HEK293T (cell line): ENCODE data around the gene RCOR2.

Experiments used
- CTCF ChIA-PET: fragments of 350-600 bp; formaldehyde crosslinking; extraction: SDS; loops from one replicate; lab custom pipeline; 2021; ENCODE audit warnings: antibody characterized with exemption, inconsistent platforms; lab: Yijun Ruan, JAX
- POLR2A ChIA-PET: fragments of 350-600 bp; formaldehyde crosslinking; extraction: SDS; loops from one replicate; lab custom pipeline; 2020; ENCODE audit warnings: antibody characterized with exemption, inconsistent platforms; lab: Yijun Ruan, JAX
- DNase-seq: peaks from one replicate; pipeline ENCODE4 v3.0.0; 2012; ENCODE audit warnings: mixed read lengths; ENCODE audit errors: extremely low spot score
- ARNT ChIP-seq: fragments of 450-650 bp; IDR thresholded peaks from 2 replicates; pipeline ENCODE4 v1.6.1; 2017; ENCODE audit warnings: mild to moderate bottlenecking
- BHLHE40 ChIP-seq: fragments of 450-650 bp; IDR thresholded peaks from 2 replicates; pipeline ENCODE4 v1.6.1; 2016; ENCODE audit warnings: mild to moderate bottlenecking, moderate library complexity, borderline replicate concordance
- CTBP1 ChIP-seq: fragments of 450-650 bp; IDR thresholded peaks from 2 replicates; pipeline ENCODE4 v1.6.1; 2016; ENCODE audit warnings: borderline replicate concordance
- ELF4 ChIP-seq: fragments of 450-650 bp; IDR thresholded peaks from 2 replicates; pipeline ENCODE4 v1.6.1; 2017; ENCODE audit warnings: antibody characterized with exemption
- FOXA1 ChIP-seq: fragments of 450-650 bp; IDR thresholded peaks from 2 replicates; pipeline ENCODE4 v1.6.1; 2016; ENCODE audit warnings: mild to moderate bottlenecking
- FOXK2 ChIP-seq: fragments of 450-650 bp; IDR thresholded peaks from 2 replicates; pipeline ENCODE4 v1.6.1; 2016; ENCODE audit warnings: mild to moderate bottlenecking
- FOXM1 ChIP-seq: fragments of 450-650 bp; IDR thresholded peaks from 2 replicates; pipeline ENCODE4 v1.6.1; 2017; ENCODE audit warnings: mild to moderate bottlenecking, borderline replicate concordance
- HDGF ChIP-seq: fragments of 450-650 bp; IDR thresholded peaks from 2 replicates; pipeline ENCODE4 v1.6.1; 2017; ENCODE audit warnings: antibody characterized with exemption, borderline replicate concordance
- L3MBTL2 ChIP-seq: fragments of 450-650 bp; conservative IDR thresholded peaks from 2 replicates; pipeline ENCODE4 v1.6.1; 2016; ENCODE audit warnings: mild to moderate bottlenecking
- LEF1 ChIP-seq: fragments of 450-650 bp; IDR thresholded peaks from 2 replicates; pipeline ENCODE4 v1.6.1; 2017; ENCODE audit warnings: mild to moderate bottlenecking, borderline replicate concordance
- NFRKB ChIP-seq: fragments of 450-650 bp; IDR thresholded peaks from 2 replicates; pipeline ENCODE4 v1.6.1; 2016; ENCODE audit warnings: mild to moderate bottlenecking, moderate library complexity
- PKNOX1 ChIP-seq: fragments of 450-650 bp; IDR thresholded peaks from 2 replicates; pipeline ENCODE4 v1.6.1; 2016
- SP1 ChIP-seq: fragments of 450-650 bp; IDR thresholded peaks from 2 replicates; pipeline ENCODE4 v1.6.1; 2017
- SUZ12 ChIP-seq: fragments of 450-650 bp; IDR thresholded peaks from 2 replicates; pipeline ENCODE4 v1.6.1; 2016; ENCODE audit warnings: mild to moderate bottlenecking
- TARDBP ChIP-seq: fragments of 450-650 bp; IDR thresholded peaks from 2 replicates; pipeline ENCODE4 v1.6.1; 2016
- ZNF384 ChIP-seq: fragments of 450-650 bp; IDR thresholded peaks from 2 replicates; pipeline ENCODE4 v1.6.1; 2016

The RCOR2 gene

GRCh38 chr11:63915961-63916836, 765 bp downstream of the RCOR2 start:
- DNase-seq = peak; percentile 82
- TF ChIP-seq LEF1 = no peak
- no peak for TF ChIP-seq BHLHE40
- TF ChIP-seq TARDBP = no peak
- TF ChIP-seq FOXK2 = no peak
- ChIA-PET CTCF (interaction anchor here (1.4 kb wide), 1 partner anchor 18 kb away, joined by 6 read pairs; no protein-coding TSS in a partner anchor), POLR2A (interaction anchor here (1.0 to 2.6 kb wide), 7 partner anchors 11 to 150 kb away, joined by 3 to 11 read pairs (median 4); partner anchors contain the start of gene MARK2)

GRCh38 chr11:63914896-63915691, 1.9 kb downstream of the RCOR2 start:
- DNase-seq = no peak
- CTCF ChIA-PET = interaction anchor here (1.5 kb wide), 1 partner anchor 31 kb away, joined by 5 read pairs; no protein-coding TSS in a partner anchor
- POLR2A ChIA-PET = interaction anchor here (0.9 to 1.4 kb wide), 3 partner anchors 28 to 115 kb away, joined by 3 read pairs; no protein-coding TSS in a partner anchor
- TF ChIP-seq LEF1 (no peak), FOXA1 (no peak), ARNT (no peak), TARDBP (no peak), FOXM1 (no peak), PKNOX1 (no peak), SP1 (no peak), CTBP1 (no peak), BHLHE40 (no peak), FOXK2 (no peak), ELF4 (no peak), HDGF (no peak), NFRKB (no peak), L3MBTL2 (no peak)

- POLR2A ChIA-PET = interaction anchor here (0.9 to 1.0 kb wide), 2 partner anchors 28 to 74 kb away, joined by 3 read pairs; no protein-coding TSS in a partner anchor
- TF ChIP-seq FOXK2 (no peak), PKNOX1 (no peak), BHLHE40 (no peak), ZNF384 (no peak), ARNT (no peak), SP1 (no peak), FOXM1 (no peak), HDGF (no peak)
- no peak for DNase-seq
- CTCF ChIA-PET = interaction anchor here (0.6 to 1.5 kb wide), 2 partner anchors 32 to 1705 kb away, joined by 3 to 5 read pairs; no protein-coding TSS in a partner anchor
Observed at GRCh38 chr11:63913866-63914830, 2.8 kb downstream of the RCOR2 start.

- DNase-seq = no peak
- POLR2A ChIA-PET = no interaction called here
- TF ChIP-seq SUZ12 (no peak), FOXM1 (no peak), FOXA1 (no peak), ELF4 (no peak), BHLHE40 (no peak), L3MBTL2 (no peak), TARDBP (no peak), PKNOX1 (no peak), ZNF384 (no peak), ARNT (no peak), CTBP1 (no peak), FOXK2 (no peak), HDGF (no peak), NFRKB (no peak), SP1 (no peak), LEF1 (no peak)
- CTCF ChIA-PET = interaction anchor here (0.7 kb wide), 1 partner anchor 29 kb away, joined by 9 read pairs; no protein-coding TSS in a partner anchor
Observed at GRCh38 chr11:63912678-63913077, 4.3 kb downstream of the RCOR2 start.

- ChIA-PET CTCF (no interaction called here), POLR2A (no interaction called here)
- TF ChIP-seq L3MBTL2 = no peak
- no peak for TF ChIP-seq CTBP1
- no peak for TF ChIP-seq PKNOX1
- no peak for TF ChIP-seq ZNF384
- no peak for TF ChIP-seq NFRKB
- no peak for TF ChIP-seq FOXM1
- no peak for TF ChIP-seq FOXA1
- no peak for TF ChIP-seq ARNT
- TF ChIP-seq ELF4 = no peak
- no peak for TF ChIP-seq SP1
- TF ChIP-seq LEF1 = no peak
- no peak for TF ChIP-seq SUZ12
- TF ChIP-seq HDGF = no peak
- no peak for TF ChIP-seq BHLHE40
- DNase-seq = no peak
Observed at GRCh38 chr11:63911876-63912275, 5.1 kb downstream of the RCOR2 start.
